Rectal smooth muscle tissue (tissue), 1 donor: ENCODE data around the gene SYT1.

ENCODE experiments used
- H3K27ac ChIP-seq: one replicate; pipeline ENCODE4 v1.7.0; 2013; ENCODE audit warnings: low read depth, low read length, inconsistent platforms
- H3K27me3 ChIP-seq: one replicate; pipeline ENCODE4 v1.7.0; 2013; ENCODE audit warnings: low read length; ENCODE audit not compliant: control insufficient read depth, insufficient read depth
- H3K36me3 ChIP-seq: one replicate; pipeline ENCODE4 v1.7.0; 2013; ENCODE audit warnings: low read length; ENCODE audit not compliant: control insufficient read depth, insufficient read depth
- H3K4me1 ChIP-seq: one replicate; pipeline ENCODE4 v1.7.0; 2013; ENCODE audit warnings: low read length; ENCODE audit not compliant: control insufficient read depth, insufficient read depth
- H3K4me3 ChIP-seq: one replicate; pipeline ENCODE4 v1.7.0; 2013; ENCODE audit warnings: low read length
- H3K9ac ChIP-seq: one replicate; pipeline ENCODE4 v1.7.0; 2013; ENCODE audit warnings: low read length

SYT1 gene

DNA sequence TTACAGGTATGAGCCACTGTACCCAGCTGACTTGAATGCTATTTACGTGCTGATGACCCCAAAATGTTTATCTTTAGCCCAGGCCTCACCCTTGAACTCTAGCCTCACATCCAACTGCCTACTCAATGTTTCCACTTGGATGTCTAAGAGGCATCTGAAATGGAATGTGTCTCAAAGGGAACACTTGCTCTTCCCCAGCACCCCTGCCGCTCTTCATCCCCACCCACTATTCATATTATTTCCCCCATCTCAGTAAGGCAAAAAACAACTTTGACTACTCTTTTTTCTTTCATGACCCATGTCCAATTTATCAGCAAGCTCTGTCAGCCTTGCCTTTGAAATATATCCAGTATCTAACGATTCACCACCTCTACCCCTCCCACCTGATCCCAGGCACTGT is 621.6 kb downstream of the SYT1 start:
- H3K27ac ChIP-seq = no peak overlapping the region
- no peaks in the 10 kb centered on the region for H3K36me3 ChIP-seq
- H3K27me3 ChIP-seq = no peaks in the 10 kb centered on the region
- no peaks in the 10 kb centered on the region for H3K4me1 ChIP-seq
- H3K4me3 ChIP-seq = no peak overlapping the region
- no peak overlapping the region for H3K9ac ChIP-seq

DNA sequence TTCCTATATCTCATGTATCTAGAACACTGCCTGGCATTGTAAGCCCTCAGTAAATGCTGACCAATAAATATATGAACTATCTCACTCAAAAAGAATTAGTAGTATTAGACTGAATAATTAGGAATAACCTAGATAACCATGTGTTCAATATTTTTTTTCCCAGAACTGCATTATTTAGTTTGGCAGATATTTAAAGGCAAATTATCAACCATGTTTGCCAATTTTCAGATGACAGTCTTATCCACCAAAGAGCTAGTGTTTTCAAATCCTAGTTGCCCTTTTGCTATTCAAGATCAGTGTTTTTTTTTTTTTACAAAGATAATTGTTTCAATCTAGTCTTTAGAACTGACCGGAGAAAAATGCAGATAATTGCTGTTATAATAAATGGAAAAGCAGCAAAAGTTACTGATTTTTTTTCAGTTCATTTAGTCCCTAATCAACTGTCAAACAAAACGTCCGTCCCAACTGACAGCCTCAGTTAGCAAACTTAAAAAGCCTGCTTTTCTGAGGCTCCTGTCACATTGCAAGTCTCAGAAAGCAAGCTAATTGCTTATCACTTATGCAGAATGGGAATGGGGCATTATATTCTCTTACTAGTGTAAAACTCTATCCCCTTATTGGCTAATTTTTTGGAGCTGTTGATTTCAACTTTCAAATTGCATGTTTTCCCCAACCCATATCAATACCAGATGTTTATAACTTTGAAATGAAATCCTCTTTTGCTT is 623.0 kb downstream of the SYT1 start:
- Histone ChIP-seq H3K4me3 (no peak overlapping the region), H3K36me3 (no peaks in the 10 kb centered on the region), H3K9ac (no peak overlapping the region), H3K27me3 (no peaks in the 10 kb centered on the region), H3K4me1 (no peaks in the 10 kb centered on the region), H3K27ac (no peak overlapping the region)
